HepG2 (cell line): ENCODE data around the gene DSTYK. TPM values are rescaled to one million over a fixed set of nuclear protein-coding genes. Genes with fewer than 3 reads are reported as not detected.
A peak's percentile ranks its signal among the peaks of the same experiment; 100 is the strongest.

Source experiments
- CBX1 ChIP-seq: IDR thresholded peaks from one replicate; pipeline ENCODE4 v1.6.1; 2016; ENCODE audit warnings: antibody characterized with exemption, low read depth
- CENPT ChIP-seq: sonication (generic); formaldehyde crosslinking; IDR thresholded peaks from 2 replicates; pipeline ENCODE4 v1.8.0; 2022; ENCODE audit warnings: low read depth, mild to moderate bottlenecking, moderate library complexity, missing genetic modification reagents
- HOXA3 ChIP-seq: sonication (generic); formaldehyde crosslinking; IDR thresholded peaks from 2 replicates; pipeline ENCODE4 v1.5.0; 2020; ENCODE audit warnings: missing genetic modification reagents
- KLF16 ChIP-seq, 2 experiments: sonication (generic) in 1 of 2; formaldehyde crosslinking in 1 of 2; IDR thresholded peaks; 2 replicates each; pipeline versions ENCODE4 v1.6.1 to v1.8.0; 2016 to 2023; ENCODE audit warnings: missing genetic modification reagents in 2 of 2, missing compliant biosample characterization in 1 of 2
- MAZ ChIP-seq, 2 experiments: sonication (generic) in 1 of 2; formaldehyde crosslinking in 1 of 2; IDR thresholded peaks; 2 replicates each; pipeline versions ENCODE4 v1.5.0 to v1.6.1; 2012 to 2020; ENCODE audit warnings: low read depth in 2 of 2, mild to moderate bottlenecking in 2 of 2, borderline replicate concordance in 1 of 2, improper control_type of control experiment in 1 of 2, low read length in 1 of 2, missing genetic modification reagents in 1 of 2, moderate library complexity in 1 of 2
- NAIF1 ChIP-seq: sonication (generic); formaldehyde crosslinking; IDR thresholded peaks from 2 replicates; pipeline ENCODE4 v1.5.0; 2020; ENCODE audit warnings: mild to moderate bottlenecking, missing genetic modification reagents, borderline replicate concordance
- NFIC ChIP-seq: IDR thresholded peaks from 2 replicates; pipeline ENCODE4 v1.6.1; 2012; ENCODE audit warnings: mild to moderate bottlenecking, low read length, inconsistent platforms
- NFYC ChIP-seq: IDR thresholded peaks from 2 replicates; pipeline ENCODE4 v1.6.1; 2016; ENCODE audit warnings: missing genetic modification reagents, missing compliant biosample characterization
- PHF8 ChIP-seq: sonication (generic); formaldehyde crosslinking; IDR thresholded peaks from 2 replicates; pipeline ENCODE4 v1.5.0; 2020; ENCODE audit warnings: missing genetic modification reagents
- ZBTB3 ChIP-seq: sonication (generic); formaldehyde crosslinking; IDR thresholded peaks from 2 replicates; pipeline ENCODE4 v1.4.0; 2020; ENCODE audit warnings: low read depth, mild to moderate bottlenecking, moderate library complexity, missing genetic modification reagents, borderline replicate concordance
- ZBTB46 ChIP-seq: sonication (generic); formaldehyde crosslinking; IDR thresholded peaks from 2 replicates; pipeline ENCODE4 v1.4.0; 2020; ENCODE audit warnings: mild to moderate bottlenecking, missing genetic modification reagents, borderline replicate concordance
- ZFP62 ChIP-seq: sonication (generic); formaldehyde crosslinking; IDR thresholded peaks from 2 replicates; pipeline ENCODE4 v1.4.0; 2020; ENCODE audit warnings: missing genetic modification reagents
- ZFX ChIP-seq: sonication (generic); formaldehyde crosslinking; IDR thresholded peaks from 2 replicates; pipeline ENCODE4 v1.4.0; 2020; ENCODE audit warnings: mild to moderate bottlenecking, low read depth, missing genetic modification reagents, moderate library complexity
- ZNF503 ChIP-seq: sonication (generic); formaldehyde crosslinking; IDR thresholded peaks from 2 replicates; pipeline ENCODE4 v1.4.0; 2020; ENCODE audit warnings: missing genetic modification reagents
- ZNF580 ChIP-seq: IDR thresholded peaks from 2 replicates; pipeline ENCODE4 v1.6.1; 2016; ENCODE audit warnings: low read depth, borderline replicate concordance
- ZNF737 ChIP-seq: sonication (generic); formaldehyde crosslinking; IDR thresholded peaks from 2 replicates; pipeline ENCODE4 v1.5.0; 2020; ENCODE audit warnings: missing genetic modification reagents, mild to moderate bottlenecking, borderline replicate concordance
- ZSCAN21 ChIP-seq: sonication (generic); formaldehyde crosslinking; IDR thresholded peaks from 2 replicates; pipeline ENCODE4 v1.8.0; 2022; ENCODE audit warnings: mild to moderate bottlenecking, missing genetic modification reagents, moderate library complexity, borderline replicate concordance
- polyA plus RNA-seq, 8 experiments: library from polyadenylated mRNA; depleted of rRNA in 3 of 8; stranded (reverse) in 7 of 8; unstranded in 1 of 8; fragments of >200 nt; fragmentation: Illumina TruSeq in 4 of 8; extraction: Trizol in 4 of 8; gene quantifications; 2 replicates each; pipeline versions ENCODE4 v1.2.1 to v1.2.3, GENCODE V29; 2011 to 2016; ENCODE audit warnings: low read depth in 4 of 8, missing spikeins in 1 of 8, mixed read lengths in 1 of 8; ENCODE audit not compliant: insufficient read depth in 1 of 8
- total RNA-seq, 5 experiments: library from RNA; depleted of rRNA; stranded (reverse); fragments of >200 nt; fragmentation: Illumina TruSeq; extraction: Trizol; gene quantifications; 2 replicates each; pipeline ENCODE4 v1.2.3, GENCODE V29; 2016; ENCODE audit warnings: low read depth in 1 of 5
- TF ChIP-seq, protein P1 (sequence below): IDR thresholded peaks from 2 replicates; pipeline ENCODE4 v1.6.1; 2016; ENCODE audit warnings: low read depth, missing genetic modification reagents, missing compliant biosample characterization
- TF ChIP-seq, protein P2 (sequence below): sonication (generic); formaldehyde crosslinking; IDR thresholded peaks from 2 replicates; pipeline ENCODE4 v1.4.0; 2020; ENCODE audit warnings: missing genetic modification reagents

Gene DSTYK
- total and polyA plus RNA-seq, 2 of the 13 experiments (the other 11 are each of a cell fraction or from before 2014, with no cell fraction given) = 2.6 to 4.8 TPM

- TF ChIP-seq, protein P1, sequence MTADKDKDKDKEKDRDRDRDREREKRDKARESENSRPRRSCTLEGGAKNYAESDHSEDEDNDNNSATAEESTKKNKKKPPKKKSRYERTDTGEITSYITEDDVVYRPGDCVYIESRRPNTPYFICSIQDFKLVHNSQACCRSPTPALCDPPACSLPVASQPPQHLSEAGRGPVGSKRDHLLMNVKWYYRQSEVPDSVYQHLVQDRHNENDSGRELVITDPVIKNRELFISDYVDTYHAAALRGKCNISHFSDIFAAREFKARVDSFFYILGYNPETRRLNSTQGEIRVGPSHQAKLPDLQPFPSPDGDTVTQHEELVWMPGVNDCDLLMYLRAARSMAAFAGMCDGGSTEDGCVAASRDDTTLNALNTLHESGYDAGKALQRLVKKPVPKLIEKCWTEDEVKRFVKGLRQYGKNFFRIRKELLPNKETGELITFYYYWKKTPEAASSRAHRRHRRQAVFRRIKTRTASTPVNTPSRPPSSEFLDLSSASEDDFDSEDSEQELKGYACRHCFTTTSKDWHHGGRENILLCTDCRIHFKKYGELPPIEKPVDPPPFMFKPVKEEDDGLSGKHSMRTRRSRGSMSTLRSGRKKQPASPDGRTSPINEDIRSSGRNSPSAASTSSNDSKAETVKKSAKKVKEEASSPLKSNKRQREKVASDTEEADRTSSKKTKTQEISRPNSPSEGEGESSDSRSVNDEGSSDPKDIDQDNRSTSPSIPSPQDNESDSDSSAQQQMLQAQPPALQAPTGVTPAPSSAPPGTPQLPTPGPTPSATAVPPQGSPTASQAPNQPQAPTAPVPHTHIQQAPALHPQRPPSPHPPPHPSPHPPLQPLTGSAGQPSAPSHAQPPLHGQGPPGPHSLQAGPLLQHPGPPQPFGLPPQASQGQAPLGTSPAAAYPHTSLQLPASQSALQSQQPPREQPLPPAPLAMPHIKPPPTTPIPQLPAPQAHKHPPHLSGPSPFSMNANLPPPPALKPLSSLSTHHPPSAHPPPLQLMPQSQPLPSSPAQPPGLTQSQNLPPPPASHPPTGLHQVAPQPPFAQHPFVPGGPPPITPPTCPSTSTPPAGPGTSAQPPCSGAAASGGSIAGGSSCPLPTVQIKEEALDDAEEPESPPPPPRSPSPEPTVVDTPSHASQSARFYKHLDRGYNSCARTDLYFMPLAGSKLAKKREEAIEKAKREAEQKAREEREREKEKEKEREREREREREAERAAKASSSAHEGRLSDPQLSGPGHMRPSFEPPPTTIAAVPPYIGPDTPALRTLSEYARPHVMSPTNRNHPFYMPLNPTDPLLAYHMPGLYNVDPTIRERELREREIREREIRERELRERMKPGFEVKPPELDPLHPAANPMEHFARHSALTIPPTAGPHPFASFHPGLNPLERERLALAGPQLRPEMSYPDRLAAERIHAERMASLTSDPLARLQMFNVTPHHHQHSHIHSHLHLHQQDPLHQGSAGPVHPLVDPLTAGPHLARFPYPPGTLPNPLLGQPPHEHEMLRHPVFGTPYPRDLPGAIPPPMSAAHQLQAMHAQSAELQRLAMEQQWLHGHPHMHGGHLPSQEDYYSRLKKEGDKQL (CRISPR knock-in tag) = no peak
- TF ChIP-seq NFIC (no peak), ZSCAN21 (CRISPR knock-in tag) (no peak), HOXA3 (peak; percentile 44; the same call in 1 of the 2 replicates), KLF16 (CRISPR knock-in tag; IDR thresholded peaks at IDR 0.05) (no peak), NAIF1 (no peak), ZBTB3 (CRISPR knock-in tag) (no peak), MAZ (IDR thresholded peaks at IDR 0.05; ENCODE audit: borderline replicate concordance, low read depth, low read length) (peak; percentile 76; the same call in 1 of the 2 replicates), MAZ (CRISPR knock-in tag; IDR thresholded peaks at IDR 0.05; ENCODE audit: low read depth) (peak; percentile 78), CBX1 (no peak), CENPT (CRISPR knock-in tag) (no peak), ZNF737 (CRISPR knock-in tag) (no peak), ZNF580 (CRISPR knock-in tag) (no peak), NFYC (CRISPR knock-in tag) (peak; percentile 88), PHF8 (CRISPR knock-in tag) (0 out of 2 replicates have a peak, but pooled peaks have one; percentile 32), ZNF503 (CRISPR knock-in tag) (no peak), ZFX (CRISPR knock-in tag) (no peak), ZBTB46 (CRISPR knock-in tag) (no peak), ZFP62 (no peak)
- TF ChIP-seq, protein P2, sequence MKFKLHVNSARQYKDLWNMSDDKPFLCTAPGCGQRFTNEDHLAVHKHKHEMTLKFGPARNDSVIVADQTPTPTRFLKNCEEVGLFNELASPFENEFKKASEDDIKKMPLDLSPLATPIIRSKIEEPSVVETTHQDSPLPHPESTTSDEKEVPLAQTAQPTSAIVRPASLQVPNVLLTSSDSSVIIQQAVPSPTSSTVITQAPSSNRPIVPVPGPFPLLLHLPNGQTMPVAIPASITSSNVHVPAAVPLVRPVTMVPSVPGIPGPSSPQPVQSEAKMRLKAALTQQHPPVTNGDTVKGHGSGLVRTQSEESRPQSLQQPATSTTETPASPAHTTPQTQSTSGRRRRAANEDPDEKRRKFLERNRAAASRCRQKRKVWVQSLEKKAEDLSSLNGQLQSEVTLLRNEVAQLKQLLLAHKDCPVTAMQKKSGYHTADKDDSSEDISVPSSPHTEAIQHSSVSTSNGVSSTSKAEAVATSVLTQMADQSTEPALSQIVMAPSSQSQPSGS (CRISPR knock-in tag) = no peak
Observed at GRCh38 chr1:205227584-205228013, 16.1 kb upstream of the DSTYK start, which contains the start of gene TMCC2 (continued).
